Measurements from ENCODE around the gene PARVG.

PARVG gene

DNA sequence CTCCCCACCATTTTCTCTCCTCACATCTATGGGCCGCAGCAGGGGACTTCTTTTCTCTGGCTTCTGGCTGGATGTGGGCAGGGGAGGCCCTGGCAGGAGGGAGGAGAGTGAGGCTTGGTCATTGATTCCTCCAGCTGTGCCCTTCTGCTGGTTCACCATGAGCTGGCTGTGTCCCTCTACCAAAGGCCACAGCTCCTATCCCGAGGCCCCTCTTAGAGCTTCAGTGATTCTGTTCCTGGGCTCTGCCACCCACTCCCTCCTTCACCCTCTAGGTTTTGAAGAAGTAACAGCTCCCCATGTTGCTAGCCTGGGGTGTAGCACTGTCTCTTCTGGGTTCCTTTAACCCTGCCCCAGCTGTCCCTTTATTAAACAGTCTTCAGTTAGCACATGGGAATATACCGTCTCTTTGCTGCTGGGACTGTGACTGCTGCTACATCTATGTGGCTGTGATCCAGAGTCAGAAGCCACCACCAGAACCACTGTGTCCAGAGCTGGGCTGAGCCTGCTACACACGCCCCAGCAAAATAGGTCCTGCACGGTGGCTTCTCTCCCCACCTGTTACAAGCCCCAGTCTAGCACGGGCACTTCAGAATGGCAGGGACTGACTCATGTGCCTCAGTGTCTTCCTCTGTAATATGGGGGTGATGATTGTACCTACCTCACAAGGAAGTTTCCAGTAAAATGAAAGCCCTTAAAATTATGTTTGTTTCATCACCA lies 578 bp upstream of the PARVG start:
- DNase-seq (ENCODE audit: low spot score) = no peak

GRCh38 chr22:44181033-44181911 lies 547 bp downstream of the PARVG start:
- no peak for DNase-seq (ENCODE audit: low spot score)

GRCh38 chr22:44181912-44182587 lies 1.3 kb downstream of the PARVG start:
- DNase-seq (ENCODE audit: low spot score) = no peak

- DNase-seq (ENCODE audit: low spot score) = no peak
These were observed 2.0 kb downstream of the PARVG start for GRCh38 chr22:44182588-44183286.

GRCh38 chr22:44183287-44183588 lies 2.5 kb downstream of the PARVG start:
- DNase-seq (ENCODE audit: low spot score) = no peak

GRCh38 chr22:44184006-44184405 lies 3.3 kb downstream of the PARVG start:
- DNase-seq (ENCODE audit: low spot score) = no peak

DNA sequence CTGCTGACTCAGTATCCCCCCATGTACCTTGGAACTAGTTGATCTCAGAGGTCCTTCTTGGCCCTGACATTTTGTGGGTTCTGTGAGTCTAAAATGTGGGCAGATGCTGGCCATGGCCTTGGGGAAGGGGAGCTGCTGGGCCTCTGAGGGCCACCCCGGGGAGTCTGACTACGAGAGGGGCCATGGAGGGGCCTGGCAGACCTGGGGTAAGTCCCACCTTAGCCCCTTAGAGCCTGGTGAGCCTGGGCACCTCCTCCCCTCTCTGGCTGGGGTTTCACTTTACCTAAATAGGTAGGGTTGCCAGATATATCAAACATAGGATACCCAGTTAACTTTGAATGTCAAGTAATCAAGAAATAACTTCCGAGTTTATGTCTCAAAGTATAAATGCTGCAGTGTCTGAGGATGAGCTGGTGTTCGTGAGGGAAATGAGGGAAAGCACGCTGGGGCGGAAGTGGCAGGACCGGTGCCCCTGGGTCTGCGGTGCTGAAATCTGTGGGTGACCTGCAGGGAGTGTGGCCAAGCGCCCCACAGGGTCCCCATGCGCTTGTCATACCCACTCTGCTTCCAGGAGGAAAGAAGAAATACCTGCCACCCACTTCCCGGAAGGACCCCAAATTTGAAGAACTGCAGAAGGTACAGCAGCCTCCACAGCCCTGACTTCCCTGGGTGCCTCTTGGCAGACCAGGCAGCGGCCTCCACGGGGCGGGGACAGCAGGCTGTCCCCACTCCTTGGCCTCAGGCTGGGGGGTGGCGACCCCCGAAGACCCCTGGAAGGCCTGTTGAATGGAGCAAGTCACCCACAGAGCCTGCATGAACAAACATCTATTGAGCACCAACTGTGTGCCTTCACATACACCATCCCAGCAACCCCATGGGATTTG lies 4.8 kb downstream of the PARVG start:
- DNase-seq (ENCODE audit: low spot score) = no peak

DNA sequence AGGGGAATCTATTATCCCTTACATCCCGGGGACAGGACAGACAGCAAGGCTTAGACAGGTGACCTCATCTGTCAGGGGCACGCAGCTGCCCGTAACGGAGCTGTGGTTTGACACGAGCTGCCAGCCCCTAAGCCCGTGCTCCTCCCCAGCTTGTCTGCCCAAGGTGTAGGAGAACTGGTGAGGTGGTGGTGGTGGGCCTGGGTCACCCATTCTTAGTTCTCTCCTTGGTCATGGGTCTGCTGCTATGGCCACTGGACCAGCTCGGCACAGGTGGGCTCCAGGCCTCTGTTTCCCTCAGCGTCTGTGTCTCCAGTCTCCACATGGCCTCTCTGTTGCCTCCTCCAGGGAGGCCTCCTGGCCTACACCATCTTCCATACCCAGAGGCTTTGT lies 5.4 kb downstream of the PARVG start:
- no peak for DNase-seq (ENCODE audit: low spot score)

GRCh38 chr22:44186737-44187136 lies 6.0 kb downstream of the PARVG start:
- DNase-seq (ENCODE audit: low spot score) = no peak

DNA sequence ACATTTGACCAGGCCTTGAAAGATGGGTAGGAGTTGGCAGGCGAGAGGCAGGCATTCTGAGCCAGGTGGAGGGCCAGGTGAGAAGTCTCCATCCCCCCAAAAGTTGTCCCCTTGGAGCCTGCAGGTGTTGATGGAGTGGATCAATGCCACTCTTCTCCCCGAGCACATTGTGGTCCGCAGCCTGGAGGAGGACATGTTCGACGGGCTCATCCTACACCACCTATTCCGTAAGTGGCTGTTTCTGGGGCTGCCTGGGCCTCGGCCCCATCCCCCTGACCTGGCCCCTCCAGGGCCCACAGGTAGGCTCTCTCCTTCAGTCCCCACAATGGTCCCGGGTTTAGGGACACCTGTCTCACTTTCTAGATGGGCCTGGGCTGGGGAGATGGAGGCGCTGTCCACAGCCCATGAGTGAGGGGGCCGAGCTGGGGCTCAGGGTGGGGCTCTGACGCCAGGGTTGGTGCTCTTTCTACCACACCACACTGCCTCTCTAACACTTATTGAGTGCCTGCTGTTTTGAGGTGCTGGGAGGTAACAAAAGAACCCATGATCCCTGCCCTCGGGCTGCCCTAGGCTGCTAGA lies 7.0 kb downstream of the PARVG start:
- no peak for DNase-seq (ENCODE audit: low spot score)

DNA sequence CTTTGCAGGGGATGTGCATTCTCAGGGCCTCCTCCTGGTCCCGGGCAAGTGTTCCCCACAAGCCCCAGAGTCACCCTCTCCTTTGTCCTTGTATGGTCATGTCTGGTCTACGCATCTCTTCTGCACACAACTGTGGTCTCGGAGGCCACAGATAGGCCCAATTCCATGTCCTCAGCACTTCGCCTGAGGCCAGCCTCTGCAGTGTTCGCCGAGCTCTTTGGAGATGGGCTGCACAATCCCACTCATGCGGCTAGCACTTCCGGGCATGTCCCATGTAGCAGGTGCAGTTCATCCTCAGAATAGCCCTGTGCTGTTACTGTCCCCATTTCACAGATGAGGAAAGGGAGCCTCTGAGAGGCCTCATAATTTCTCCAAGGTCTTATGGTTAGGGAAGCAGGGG lies 7.6 kb downstream of the PARVG start:
- DNase-seq (ENCODE audit: low spot score) = no peak

DNA sequence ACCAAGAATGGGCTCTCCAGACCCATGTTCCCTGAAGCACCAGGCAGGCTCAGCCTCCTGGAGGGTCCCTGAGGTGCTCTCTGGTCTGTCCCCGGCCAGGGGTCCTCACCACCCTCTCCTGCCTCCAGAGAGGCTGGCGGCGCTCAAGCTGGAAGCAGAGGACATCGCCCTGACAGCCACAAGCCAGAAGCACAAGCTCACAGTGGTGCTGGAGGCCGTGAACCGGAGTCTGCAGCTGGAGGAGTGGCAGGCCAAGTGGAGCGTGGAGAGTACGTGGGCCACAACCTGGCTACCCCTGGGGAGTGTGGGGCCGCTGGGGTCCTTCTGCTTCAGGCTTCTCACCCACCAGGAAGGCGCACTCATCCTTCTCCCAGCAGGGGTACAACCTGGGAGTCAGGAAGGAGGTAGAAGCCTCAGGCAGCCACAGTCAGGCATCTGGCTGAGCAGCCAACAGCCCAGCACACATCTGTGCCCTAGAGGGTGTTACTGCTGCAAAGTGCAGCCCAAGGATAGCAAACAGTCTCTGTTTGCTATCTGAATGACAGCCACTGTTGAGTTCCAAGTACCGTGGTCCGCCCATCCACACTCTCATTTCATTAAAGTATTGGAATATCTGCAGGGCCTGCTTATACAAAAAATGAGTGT lies 8.4 kb downstream of the PARVG start:
- no peak for DNase-seq (ENCODE audit: low spot score)

- no peak for DNase-seq (ENCODE audit: low spot score)
These were observed 9.8 kb downstream of the PARVG start for GRCh38 chr22:44190381-44190976.

DNA sequence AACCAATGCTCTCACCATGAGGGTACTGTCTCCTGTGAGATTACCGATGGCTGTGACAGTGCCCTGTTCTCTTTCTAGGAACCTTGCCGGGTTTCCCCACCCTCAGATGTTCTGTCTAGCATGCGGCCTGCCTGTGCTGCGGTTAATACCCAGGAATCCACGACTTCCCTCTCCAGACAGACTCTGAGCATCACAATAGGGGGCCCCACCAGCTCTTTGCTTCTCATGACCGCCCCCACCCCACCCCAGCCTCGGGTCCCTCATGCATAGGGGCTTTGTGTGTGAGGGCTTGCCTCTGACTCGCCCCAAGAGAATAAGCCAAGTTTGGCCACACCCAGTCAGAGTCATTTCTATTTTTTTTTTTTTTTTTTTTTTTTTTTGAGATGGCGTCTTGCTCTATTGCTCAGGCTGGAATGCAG lies 10.3 kb downstream of the PARVG start:
- DNase-seq (ENCODE audit: low spot score) = no peak

- no peak for DNase-seq (ENCODE audit: low spot score)
These were observed 11.5 kb downstream of the PARVG start for GRCh38 chr22:44192098-44192815.

DNA sequence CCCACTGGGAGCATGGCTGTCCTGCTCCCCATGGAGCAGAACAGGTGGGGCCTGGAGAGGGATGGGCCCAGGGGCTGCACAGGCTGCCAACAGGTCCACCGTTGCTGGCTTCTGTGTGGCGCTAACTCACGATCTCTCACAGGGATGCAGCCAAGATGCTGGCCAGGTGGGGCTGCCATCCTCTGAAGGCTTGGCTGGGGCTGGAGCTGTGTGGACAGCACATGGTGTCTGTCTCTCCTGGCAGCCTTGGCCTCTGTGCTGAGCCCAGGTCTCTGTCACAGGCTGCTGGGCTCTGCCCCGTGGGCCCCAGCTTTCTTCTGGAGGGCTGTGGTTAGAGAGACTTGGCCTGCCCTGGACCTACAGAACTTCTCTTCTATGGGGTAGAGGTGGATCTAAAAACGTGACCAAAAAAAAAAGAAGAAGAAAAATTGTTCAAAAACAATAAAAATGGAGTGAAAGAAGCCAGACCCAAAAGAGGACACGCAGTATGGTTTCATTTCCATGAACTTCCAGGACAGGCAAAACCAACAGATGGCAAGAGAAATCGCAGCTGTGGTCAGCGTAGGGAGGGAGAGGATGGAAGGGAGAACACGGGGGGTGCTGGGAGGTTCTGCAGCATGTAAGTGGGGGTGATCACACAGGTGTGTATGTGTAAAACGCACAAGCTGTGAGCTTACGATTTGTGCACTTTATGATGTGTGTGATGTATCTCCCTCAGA lies 12.2 kb downstream of the PARVG start:
- DNase-seq (ENCODE audit: low spot score) = no peak

DNA sequence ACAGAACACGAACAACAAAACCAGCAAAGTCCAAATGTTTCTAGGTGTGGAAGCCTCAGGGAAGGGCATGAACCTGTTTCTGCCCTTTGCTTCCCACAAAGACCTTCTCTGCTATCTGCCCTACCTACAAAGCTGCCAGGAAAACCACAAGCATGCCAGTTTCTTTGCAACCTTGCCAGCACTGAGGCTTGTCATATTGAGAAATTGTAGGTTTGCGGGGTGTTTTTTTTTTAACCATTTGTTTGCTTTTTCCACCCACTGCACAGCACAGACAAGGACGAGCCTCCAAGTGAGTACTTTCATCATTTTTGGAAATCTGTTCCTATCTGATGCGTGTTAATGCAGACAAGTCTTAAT lies 12.8 kb downstream of the PARVG start:
- no peak for DNase-seq (ENCODE audit: low spot score)

- DNase-seq (ENCODE audit: low spot score) = no peak
These were observed 13.8 kb downstream of the PARVG start for GRCh38 chr22:44194569-44194968.
